Activated CD8-positive, alpha-beta memory T cell treated with anti-CD3 and anti-CD28 coated beads, Interleukin-2, amount 50 U/mL, for 4 hours (primary cell): ENCODE results near the gene ANKRD33B.

Experiments
- DNase-seq: peaks from one replicate; pipeline ENCODE4 v3.0.0-alpha.2; 2020

ANKRD33B gene

DNA sequence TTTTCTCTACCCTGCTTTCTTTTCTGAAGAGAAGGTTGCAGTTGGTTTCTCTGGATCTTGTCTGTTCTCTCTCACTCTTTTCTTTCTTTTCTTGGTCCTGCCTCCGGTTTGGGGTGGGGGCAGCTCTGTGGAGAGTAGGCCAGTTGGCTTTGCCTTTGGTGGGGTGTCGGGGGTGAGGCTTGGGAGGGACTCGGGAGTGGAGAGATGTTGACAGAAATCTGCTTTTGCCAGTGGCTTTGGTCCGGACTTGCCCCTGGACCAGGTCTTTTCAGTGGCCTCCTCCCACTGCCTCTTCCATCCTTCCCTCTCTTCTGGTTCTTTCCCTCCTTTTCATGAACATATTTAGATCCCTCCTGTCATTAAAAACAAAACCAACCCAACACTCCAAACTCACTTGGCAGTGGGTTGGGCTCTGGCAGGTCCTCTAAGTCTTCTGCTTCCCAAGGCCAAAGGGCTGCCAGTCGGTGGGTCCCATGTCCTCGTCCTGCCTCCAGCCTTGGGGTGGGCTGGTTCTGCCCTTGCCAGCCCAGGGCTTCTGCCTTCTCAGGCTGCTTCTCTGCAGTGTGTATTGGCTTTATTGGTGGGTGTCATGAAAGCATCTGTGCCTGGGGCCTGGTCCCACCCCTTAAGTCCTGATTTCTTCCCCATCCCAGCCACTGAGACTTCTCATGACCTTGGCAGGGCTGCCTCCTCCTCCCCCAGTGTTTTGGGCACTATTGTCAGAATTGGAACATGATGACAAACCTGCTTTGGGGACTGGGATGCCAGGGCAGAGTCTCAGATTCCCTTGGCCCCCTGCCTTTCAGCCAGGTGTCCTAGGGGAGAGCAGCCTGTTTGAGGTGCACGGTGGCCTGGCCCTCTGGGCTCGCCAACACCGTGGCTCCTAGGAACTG, 16.9 kb downstream of the ANKRD33B start:
- no peak for DNase-seq

- no peak for DNase-seq
Observed at GRCh38 chr5:10581424-10581748, 17.5 kb downstream of the ANKRD33B start.

DNA sequence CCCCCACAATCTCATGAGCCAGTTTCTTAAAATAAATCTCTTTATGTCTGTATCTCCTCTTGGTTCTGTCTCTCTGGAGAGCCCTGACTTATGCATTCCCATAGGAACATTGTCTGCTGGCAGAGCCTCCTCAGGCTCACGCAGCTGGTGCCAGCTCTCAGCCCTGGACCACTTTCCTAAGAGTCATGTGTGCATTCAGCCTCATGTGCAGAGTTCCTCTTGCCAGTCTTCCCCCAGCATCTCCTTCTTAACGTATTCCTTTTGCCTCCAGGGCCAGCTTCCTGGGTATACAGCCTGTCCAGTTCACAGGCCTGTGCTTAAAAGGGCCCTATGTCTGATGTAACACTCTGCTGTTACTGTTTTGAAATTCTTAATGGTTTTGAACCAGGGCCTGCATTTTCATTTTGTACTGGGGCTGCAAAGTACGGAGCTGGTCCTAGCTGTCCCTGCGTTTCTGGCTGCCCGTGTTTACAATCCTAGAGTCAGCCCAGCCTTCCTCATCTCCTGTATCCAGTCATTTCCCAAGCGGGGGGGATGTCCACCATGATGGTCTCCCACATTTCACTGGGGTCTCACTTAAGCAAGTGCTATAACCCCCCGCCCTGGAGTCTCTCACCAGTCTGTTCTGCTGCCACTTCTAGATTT, 18.1 kb downstream of the ANKRD33B start:
- DNase-seq: no peak

- DNase-seq: no peak
Observed at GRCh38 chr5:10582512-10582897, 18.6 kb downstream of the ANKRD33B start.

DNA sequence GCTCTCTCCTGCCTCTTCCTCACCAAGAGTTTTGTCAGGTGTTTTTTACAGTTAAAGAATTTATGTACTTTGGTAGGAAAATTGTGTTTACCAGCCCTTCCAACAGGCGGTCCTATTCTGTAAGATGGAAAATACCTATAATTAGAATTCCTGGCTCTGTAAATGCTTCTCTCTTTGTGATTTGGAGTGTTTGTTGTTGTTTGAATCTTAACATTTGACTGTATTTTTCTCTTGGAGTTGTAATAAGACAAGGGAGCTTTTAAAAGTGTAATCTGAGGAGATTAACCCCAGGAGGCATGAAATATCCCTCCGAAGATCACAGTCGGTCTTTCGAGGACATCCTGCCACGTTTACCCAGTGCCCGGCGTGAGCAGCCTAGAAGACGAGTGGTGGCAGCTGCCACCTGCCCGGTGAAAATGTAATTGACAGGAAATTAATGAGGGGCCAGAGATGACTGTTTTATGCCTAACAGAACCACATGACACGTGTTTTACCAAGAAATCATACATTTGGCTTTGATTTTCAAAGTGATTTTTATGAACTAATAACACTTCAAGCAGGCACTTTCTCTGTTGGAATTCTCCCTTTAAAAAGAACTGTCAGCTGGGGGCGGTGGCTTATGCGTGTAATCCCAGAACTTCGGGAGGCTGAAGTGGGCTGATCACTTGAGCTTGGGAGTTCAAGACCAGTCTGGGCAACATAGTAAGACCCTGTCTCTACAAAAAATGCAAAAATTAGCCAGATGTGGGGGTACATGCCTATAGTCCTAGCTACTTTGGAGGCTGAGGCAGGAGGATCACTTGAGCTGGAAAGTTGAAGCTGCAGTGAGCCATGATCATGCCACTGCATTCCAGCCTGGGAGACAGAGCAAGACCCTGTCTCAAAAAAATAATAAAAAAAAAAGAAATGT, 20.0 kb downstream of the ANKRD33B start:
- no peak for DNase-seq

GRCh38 chr5:10584714-10585517, 21.0 kb downstream of the ANKRD33B start:
- no peak for DNase-seq

DNA sequence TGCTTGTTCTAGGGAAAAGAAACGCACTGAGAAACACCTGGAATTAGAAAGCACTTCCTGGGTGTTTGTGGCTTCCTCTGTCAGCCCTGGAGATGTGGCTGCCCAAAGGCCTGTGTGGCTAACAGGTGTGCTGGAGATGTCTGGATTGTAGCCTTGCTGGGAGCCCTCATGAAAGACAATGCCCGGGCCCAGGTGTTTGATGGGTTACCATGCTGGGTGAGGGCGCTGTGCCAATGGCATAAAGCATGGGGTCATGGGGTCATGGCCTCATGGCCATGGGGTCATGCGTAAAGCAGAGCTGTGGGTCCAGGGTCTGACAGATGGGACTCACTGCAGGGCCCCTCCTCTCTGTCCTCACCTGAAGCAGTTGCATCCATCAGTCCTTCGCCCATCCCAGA, 21.6 kb downstream of the ANKRD33B start:
- DNase-seq: no peak

GRCh38 chr5:10586008-10586407, 22.1 kb downstream of the ANKRD33B start:
- DNase-seq: no peak

DNA sequence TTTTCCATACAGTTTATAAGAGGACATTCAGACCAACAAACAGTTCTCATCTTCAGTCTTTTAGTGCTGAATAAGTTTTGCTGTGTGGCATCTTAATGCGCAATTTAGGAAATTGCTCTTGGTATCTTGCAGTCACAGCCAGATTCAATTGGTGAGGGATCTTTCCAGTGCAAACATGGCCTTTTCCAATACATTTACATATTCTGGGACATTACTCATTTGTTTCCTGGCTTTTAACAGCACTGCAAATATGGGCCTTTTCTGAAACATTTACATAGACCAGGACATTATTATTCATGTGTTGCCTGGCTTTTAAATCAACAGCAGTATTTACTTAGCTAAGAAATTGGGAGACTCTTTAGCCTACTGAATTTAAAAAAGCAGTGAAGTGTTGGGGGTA, 22.7 kb downstream of the ANKRD33B start:
- no peak for DNase-seq

DNA sequence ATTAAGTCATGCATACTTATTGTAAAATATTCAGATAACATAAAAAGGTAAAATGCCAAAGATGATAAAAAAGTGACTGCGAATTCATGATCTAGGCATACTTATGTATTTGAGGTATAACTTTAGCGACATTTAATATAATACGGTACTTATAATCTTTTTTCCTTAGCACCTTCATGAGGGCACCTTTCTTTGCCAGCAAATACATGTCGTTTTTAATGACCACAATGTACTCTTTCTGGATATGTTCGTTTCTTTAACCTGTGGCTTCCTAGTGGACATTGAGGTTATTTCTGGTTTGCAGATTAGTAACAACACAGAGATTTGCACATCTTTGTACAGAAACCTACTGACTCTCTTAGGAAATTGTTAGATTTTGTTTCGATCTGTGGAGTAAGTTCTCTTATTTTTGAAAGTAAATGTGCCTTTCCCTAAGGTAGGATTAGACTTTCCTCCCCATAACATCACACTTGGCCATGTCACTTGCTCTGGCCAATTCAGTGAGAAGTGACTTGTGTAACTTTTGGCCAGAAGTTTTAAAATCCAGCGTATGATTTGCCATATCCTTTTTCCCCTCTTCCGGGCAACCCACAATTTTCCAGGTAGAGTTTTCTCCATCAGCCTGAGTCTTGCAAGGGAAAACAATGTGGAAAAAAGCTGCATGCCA, 24.4 kb downstream of the ANKRD33B start:
- no peak for DNase-seq

- DNase-seq: no peak
Observed at GRCh38 chr5:10588779-10589447, 25.0 kb downstream of the ANKRD33B start.

DNA sequence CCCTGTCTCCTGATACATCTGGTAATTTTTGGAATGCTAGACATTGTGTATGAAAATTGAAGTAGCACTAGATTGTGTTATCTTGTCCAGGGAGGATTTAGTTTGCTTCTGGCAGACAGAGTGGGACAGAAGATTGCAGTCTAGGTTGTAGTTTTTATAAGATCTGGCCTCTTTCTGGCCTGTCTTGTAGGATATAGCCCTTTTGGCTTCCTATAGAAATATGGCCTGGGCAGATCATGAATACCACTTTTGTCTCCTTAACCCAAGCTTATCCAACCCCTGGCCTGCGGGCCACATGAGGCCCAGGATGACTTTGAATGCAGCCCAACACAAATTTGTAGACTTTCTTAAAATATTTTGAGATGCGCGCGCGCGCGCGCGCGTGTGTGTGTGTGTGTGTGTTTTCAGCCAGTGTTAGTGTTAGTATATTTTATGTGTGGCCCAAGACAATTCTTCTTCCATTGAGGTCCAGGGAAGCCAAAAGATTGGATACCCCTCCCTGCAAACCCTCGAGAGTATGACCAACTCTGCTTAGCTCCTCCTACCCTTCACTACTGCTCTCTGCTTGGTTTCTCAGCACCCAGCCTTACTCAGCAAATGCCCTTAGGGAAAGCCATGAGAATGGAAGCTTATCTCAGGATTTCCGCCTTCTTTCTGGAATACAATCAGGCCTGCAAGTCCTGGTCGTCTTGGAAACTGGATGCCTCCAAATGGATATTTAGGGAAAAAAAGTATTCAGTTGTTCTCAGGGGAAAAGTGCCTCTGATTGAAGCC, 26.5 kb downstream of the ANKRD33B start:
- DNase-seq: no peak

DNA sequence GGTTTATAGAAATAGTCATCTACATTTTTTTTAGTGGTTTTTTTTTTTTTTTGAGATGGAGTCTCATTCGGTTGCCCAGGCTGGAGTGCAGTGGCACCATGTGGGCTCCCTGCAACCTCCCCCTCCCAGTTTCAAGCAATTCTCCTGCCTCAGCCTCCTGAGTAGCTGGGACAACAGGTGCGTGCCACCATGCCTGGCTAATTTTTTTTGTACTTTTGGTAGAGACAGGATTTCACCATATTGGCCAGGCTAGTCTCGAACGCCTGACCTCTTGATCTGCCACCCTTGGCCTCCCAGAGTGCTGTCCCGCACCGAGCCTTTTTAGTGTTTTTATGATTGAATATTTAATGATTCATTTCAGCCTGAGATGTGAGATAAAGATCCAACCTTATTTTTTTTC, 27.3 kb downstream of the ANKRD33B start:
- DNase-seq: no peak

- no peak for DNase-seq
Observed at GRCh38 chr5:10591966-10592365, 28.1 kb downstream of the ANKRD33B start.

DNA sequence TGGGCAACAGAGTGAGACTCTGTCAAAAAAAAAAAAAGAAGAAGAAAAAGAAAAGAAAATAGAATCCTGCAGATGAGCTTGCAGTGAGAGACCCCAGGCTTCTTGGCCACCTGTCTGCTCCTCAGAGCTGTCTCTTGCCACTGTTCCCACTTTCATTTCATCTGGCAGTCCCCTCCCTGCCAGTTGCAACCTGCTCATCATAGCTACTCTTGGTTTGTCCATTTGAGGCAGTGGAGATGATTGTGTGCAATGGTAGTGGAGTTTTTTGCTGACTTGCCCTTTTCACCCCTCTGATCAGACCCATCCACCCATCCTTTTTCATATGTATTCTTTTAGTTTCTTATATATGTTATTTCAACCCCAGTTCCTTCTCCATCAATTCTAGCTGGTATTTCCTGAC, 28.7 kb downstream of the ANKRD33B start:
- DNase-seq: no peak

GRCh38 chr5:10593531-10594181, 29.8 kb downstream of the ANKRD33B start:
- no peak for DNase-seq

GRCh38 chr5:10594591-10595210, 30.8 kb downstream of the ANKRD33B start:
- DNase-seq: no peak

GRCh38 chr5:10595293-10595671, 31.4 kb downstream of the ANKRD33B start:
- DNase-seq: no peak

GRCh38 chr5:10595672-10596309, 31.9 kb downstream of the ANKRD33B start:
- DNase-seq: no peak
